IPS-18a (cell line): ENCODE data around the gene PADI3.

Experiments
- H3K27ac ChIP-seq: one replicate; pipeline ENCODE4 v1.5.1; 2013; ENCODE audit warnings: low read length
- H3K27me3 ChIP-seq: one replicate; pipeline ENCODE4 v1.6.1; 2013; ENCODE audit warnings: mild to moderate bottlenecking, low read length; ENCODE audit not compliant: control insufficient read depth, insufficient read depth
- H3K36me3 ChIP-seq: one replicate; pipeline ENCODE4 v1.6.1; 2013; ENCODE audit warnings: low read depth, low read length; ENCODE audit not compliant: control insufficient read depth
- H3K4me1 ChIP-seq: one replicate; pipeline ENCODE4 v1.6.1; 2013; ENCODE audit warnings: low read depth, low read length; ENCODE audit not compliant: control insufficient read depth
- H3K4me3 ChIP-seq: one replicate; pipeline ENCODE4 v1.5.1; 2013; ENCODE audit warnings: low read length
- H3K9ac ChIP-seq: one replicate; pipeline ENCODE4 v1.6.1; 2013; ENCODE audit warnings: mild to moderate bottlenecking, low read length, moderate library complexity
- H3K9me3 ChIP-seq: one replicate; pipeline ENCODE4 v1.6.1; 2013; ENCODE audit warnings: low read depth, low read length; ENCODE audit not compliant: control insufficient read depth

The PADI3 gene

GRCh38 chr1:17330856-17331255 is 82.0 kb downstream of the PADI3 start:
- H3K9ac ChIP-seq: no peak overlapping the region
- no peak overlapping the region for H3K27ac ChIP-seq
- H3K4me3 ChIP-seq: no peak overlapping the region
- no peaks in the 10 kb centered on the region for H3K4me1 ChIP-seq
- no peaks in the 10 kb centered on the region for H3K36me3 ChIP-seq
- no peaks in the 10 kb centered on the region for H3K9me3 ChIP-seq
- no peaks in the 10 kb centered on the region for H3K27me3 ChIP-seq

DNA sequence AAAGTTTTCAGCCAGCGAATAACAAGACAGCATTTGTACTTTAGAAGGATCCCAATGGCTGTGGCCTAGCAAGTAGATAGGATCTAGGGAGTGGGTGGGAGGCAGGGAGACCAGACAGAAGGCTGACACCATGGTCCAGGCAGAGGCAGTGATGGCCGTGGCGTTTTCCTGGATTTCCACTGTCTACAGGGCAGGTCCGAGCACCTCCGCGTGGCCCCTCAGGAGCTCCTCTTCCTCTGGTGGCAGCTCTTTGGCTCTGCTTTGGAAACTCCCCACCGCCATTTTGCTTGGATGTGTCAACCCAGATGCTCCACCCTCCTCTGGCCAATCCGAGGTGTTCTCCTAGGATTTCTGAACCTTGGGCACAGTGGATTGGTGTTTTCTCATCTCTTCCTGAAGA is 84.2 kb downstream of the PADI3 start:
- Histone ChIP-seq H3K9me3 (no peaks in the 10 kb centered on the region), H3K4me1 (no peaks in the 10 kb centered on the region), H3K36me3 (no peaks in the 10 kb centered on the region), H3K9ac (no peak overlapping the region), H3K27me3 (no peaks in the 10 kb centered on the region), H3K4me3 (no peak overlapping the region), H3K27ac (no peak overlapping the region)
